Stimulated activated naive CD8-positive, alpha-beta T cell treated with anti-CD3 and anti-CD28 coated beads, Interleukin-15, Interleukin-2, amounts not matched to agents 100 ng/mL and 50 ng/mL, for 24 hours (primary cell): ENCODE results near the gene GNA12.
A peak's percentile ranks its signal among the peaks of the same experiment; 100 is the strongest.

ENCODE experiments used
- H3K27ac Mint-ChIP-seq: one replicate; pipeline ENCODE4 v1.8.0; 2021; ENCODE audit warnings: mild to moderate bottlenecking, mixed read lengths
- H3K27me3 Mint-ChIP-seq: one replicate; pipeline ENCODE4 v1.8.0; 2021; ENCODE audit warnings: mixed read lengths
- H3K36me3 Mint-ChIP-seq: one replicate; pipeline ENCODE4 v1.8.0; 2021; ENCODE audit warnings: low read depth, mixed read lengths
- H3K4me1 Mint-ChIP-seq: one replicate; pipeline ENCODE4 v1.8.0; 2021; ENCODE audit warnings: low read depth, mixed read lengths
- H3K4me3 Mint-ChIP-seq: one replicate; pipeline ENCODE4 v1.8.0; 2021; ENCODE audit warnings: mild to moderate bottlenecking, mixed read lengths
- H3K9me3 Mint-ChIP-seq: one replicate; pipeline ENCODE4 v1.8.0; 2021; ENCODE audit warnings: mixed read lengths

The GNA12 gene

DNA sequence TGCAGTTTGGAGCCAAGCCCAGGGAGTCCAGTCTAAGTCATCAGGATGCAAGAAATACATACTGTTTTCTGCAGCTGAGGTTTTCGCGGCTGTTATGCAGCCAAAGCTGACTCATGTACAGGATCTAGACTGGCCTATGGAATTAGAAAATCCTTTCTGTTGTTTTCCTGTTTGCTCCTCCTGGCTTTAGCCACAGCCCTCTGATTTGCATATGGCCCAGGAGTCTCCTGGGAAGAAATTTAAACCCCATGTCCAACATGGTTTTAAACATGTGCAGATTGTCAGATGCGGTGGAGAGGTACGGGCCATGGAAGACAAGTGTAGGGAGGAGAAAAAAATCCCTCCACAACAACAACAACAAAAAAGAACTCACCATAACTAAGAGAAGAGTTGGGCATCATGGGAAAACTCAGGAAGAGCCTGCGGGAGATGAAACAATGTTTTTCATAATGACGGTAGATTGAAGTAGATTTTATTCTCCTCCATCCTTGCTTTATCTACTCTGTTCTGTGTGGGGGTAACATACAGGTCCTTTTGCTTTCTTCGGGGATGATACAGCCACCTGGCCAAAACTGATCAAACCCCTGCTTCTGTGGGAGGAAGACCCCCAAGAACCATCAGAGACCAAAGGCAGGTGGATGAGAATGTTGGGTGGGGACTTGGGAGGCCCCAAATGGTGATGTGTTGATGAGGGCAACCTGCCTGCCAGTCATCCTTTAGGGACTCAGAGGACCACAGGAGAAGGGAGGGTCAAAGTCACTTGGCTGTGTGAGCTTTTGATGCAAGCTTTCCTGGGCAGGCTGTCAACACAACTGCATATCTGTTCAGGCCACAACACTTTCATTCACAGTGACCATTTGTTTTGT lies 29.8 kb upstream of the GNA12 start:
- Mint-ChIP-seq H3K9me3 (no peaks in the 10 kb centered on the region), H3K27me3 (no peaks in the 10 kb centered on the region), H3K4me1 (peaks cover 32% of the 10 kb centered on the region), H3K36me3 (no peaks in the 10 kb centered on the region), H3K27ac (peak overlapping the region; percentile 86), H3K4me3 (no peak overlapping the region)

DNA sequence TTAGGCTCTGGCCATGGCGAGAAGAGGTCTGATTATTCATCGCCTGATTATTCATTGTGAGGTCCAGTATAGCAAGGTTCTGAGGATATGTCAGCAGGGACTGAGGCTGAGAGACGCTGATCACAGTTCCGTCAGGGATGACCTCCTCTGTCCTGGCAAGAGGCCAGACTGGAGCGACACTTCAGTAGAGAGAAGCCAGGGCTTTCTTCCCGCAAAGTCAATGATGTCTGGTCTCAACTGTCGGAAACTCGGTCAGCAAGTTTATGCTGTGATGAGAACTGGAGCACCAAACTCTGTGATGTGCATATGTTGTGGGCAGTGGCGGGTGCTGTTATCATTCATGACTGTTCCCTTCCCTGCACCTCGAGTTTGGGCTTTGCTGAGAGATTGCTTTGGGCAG lies 29.0 kb upstream of the GNA12 start:
- H3K27ac Mint-ChIP-seq, result no peak overlapping the region
- H3K27me3 Mint-ChIP-seq, result no peaks in the 10 kb centered on the region
- H3K4me3 Mint-ChIP-seq, result no peak overlapping the region
- peaks cover 27% of the 10 kb centered on the region for H3K4me1 Mint-ChIP-seq
- no peaks in the 10 kb centered on the region for H3K9me3 Mint-ChIP-seq
- H3K36me3 Mint-ChIP-seq, result no peaks in the 10 kb centered on the region

DNA sequence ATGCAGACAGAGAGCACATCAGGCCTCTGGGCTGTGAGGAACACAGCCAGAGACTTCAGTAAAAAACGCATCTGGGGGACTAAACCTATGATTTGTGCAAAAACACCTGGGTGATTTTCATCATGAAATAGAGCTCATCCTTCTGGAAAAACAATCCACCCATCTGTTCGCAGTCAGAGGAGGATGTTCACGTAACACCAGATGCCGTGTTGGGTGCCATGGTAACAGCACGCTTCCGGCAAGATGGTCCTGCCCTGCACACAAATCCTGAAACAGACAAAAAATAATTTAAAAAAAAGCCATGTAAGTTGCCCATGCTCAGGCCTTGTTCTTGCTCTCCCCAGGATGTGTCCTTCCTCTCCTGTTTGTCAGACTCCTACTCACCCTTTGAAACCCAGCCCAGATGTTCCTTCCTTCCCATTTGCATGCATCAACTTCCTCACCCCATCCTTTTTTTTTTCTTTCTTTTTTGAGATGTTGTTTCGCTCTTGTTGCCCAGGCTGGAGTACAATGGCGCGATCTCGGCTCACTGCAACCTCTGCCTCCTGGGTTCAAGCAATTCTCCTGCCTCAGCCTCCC lies 28.3 kb upstream of the GNA12 start:
- Mint-ChIP-seq H3K4me1 (peaks cover 25% of the 10 kb centered on the region), H3K27me3 (no peaks in the 10 kb centered on the region), H3K27ac (no peak overlapping the region), H3K36me3 (no peaks in the 10 kb centered on the region), H3K4me3 (no peak overlapping the region), H3K9me3 (no peaks in the 10 kb centered on the region)

DNA sequence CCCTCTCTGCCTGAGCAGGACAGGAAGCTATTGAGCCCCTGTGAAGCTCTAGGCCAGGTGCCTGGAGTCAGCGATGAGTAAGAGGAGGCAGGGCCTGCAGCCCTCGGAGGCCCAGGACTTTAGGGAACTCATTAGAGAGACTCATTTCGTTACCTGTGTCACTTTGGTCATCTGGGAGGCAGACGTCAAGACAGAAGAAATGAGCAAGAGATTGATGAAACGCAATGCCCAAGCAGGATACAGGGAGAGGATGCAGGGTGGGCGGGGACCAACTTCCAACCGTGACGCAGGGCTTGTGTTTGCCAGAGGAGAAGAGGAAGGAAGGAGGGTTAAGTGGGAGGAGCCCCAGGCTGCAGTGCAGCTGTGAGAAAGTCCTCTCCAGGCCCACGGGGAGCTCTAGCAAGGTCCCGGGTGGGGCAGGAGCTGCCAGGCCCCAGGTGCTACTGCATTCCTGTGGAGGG lies 26.4 kb upstream of the GNA12 start:
- H3K9me3 Mint-ChIP-seq, result no peaks in the 10 kb centered on the region
- no peaks in the 10 kb centered on the region for H3K36me3 Mint-ChIP-seq
- H3K27ac Mint-ChIP-seq, result peak overlapping the region; percentile 75
- no peaks in the 10 kb centered on the region for H3K27me3 Mint-ChIP-seq
- H3K4me3 Mint-ChIP-seq, result peak overlapping the region; percentile 27
- H3K4me1 Mint-ChIP-seq, result peaks cover 25% of the 10 kb centered on the region

DNA sequence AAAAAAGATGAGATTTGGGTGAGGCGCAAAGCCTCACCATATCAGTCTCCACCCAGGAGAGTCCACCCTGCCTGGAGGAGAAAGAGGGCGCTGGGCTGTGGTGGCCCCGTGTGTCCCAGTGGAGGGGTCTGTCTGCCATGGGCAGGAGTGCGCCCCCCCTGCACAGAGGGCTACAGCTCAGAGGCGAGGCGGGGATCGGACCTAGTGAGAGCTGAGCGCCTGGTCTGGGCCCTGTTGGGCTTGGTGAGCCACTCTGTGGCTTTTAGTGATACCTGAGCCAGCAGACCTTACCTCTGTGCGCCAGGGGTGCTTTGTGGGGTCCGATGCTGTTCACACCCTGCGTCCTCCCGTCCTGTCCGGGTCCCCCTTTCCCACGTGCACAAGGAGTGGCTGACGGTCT lies 25.9 kb upstream of the GNA12 start:
- Mint-ChIP-seq H3K36me3 (no peaks in the 10 kb centered on the region), H3K27me3 (no peaks in the 10 kb centered on the region), H3K27ac (peak overlapping the region; percentile 75), H3K9me3 (no peaks in the 10 kb centered on the region), H3K4me1 (peaks cover 26% of the 10 kb centered on the region), H3K4me3 (no peak overlapping the region)

DNA sequence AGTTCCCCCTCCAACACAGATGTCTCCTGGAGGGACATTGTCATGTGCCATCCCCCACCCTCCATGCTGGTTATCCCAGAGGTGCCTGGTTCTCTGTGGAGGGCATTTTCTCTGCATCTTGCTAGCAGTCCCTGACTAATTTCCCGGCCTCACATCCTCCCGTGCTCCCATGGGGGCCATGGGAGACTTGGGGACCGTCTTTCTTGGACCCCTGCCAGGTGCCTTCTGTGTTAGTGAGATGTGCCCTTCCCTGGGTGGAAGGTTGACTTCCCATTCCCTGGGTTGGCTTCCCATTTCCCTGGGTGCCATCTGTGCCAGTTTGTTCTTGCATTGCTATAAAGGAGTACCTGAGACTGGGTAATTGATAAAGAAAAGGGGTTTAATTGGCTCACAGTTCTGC lies 22.5 kb upstream of the GNA12 start:
- H3K4me3 Mint-ChIP-seq, result no peak overlapping the region
- no peak overlapping the region for H3K27ac Mint-ChIP-seq
- no peaks in the 10 kb centered on the region for H3K9me3 Mint-ChIP-seq
- no peaks in the 10 kb centered on the region for H3K27me3 Mint-ChIP-seq
- H3K36me3 Mint-ChIP-seq, result no peaks in the 10 kb centered on the region
- H3K4me1 Mint-ChIP-seq, result peaks cover 55% of the 10 kb centered on the region

DNA sequence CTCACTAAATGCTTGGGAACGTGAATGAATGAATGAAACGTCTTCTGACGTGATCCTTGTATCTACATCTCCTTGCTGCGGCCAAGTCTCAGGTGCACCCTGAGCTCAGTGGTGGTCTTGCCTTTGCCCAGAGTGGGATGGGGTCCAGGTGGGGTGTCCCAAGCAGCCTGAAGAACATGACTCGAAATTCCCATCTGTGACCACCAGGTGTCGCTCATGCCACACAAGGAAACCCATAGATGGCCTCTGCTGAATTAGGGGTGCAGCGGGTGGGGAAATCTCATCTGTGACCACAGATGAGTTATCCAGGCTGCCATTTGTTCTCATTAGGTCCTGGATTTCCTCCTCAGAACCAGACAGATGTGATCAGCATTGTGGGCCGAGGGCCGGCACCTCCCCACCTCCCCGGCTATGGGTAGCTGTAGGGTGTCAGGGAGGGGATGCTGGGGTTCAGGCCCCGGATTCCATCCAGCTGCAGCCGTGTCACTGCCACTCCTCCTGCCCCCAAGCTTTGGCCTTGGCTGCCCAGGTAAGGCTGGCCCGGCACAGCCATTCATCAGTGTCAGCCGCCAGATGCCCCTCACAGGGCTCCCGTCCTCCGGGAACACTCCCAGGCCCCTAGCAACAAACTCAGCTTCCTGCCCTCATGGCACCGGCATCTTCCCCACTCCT lies 21.0 kb upstream of the GNA12 start:
- Mint-ChIP-seq H3K36me3 (no peaks in the 10 kb centered on the region), H3K4me1 (peaks cover 44% of the 10 kb centered on the region), H3K27me3 (no peaks in the 10 kb centered on the region), H3K4me3 (peak overlapping the region; percentile 67), H3K27ac (peak overlapping the region; percentile 93), H3K9me3 (no peaks in the 10 kb centered on the region)

DNA sequence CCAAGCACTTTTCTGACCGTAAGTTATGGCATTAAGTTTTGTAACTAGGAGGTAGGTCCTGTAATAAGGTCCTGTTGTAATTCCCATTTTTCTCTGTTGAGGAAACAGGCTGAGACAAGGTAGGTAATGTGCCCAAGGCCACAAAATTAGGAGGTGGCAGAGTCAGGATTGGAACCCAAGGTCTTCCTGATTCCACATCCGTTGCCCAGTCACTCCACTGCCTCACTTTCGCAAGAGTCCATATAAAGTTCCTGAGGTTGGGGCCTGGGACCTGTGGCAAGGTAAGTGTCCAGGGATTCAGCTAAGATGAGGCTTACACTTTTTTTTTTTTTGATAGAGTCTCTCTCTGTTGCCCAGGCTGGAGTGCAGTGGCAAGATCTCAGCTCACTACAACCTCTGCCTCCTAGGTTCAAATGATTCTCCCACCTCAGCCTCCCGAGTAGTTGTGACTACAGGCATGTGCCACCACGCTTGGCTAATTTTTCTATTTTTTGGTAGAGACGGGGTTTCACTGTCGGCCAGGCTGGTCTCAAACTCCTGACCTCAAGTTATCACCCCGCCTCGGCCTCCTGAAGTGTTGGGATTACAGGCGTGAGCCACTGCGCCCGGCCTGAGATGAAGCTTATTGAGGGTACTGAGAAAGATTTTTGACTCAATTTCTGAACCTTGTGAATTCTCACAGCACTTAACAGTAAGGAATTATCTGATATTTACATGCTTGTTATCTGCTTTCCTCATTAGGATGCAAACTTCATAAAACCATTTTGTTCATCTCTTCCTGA lies 20.3 kb upstream of the GNA12 start:
- Mint-ChIP-seq H3K27ac (peak overlapping the region; percentile 93), H3K4me3 (peak overlapping the region; percentile 67), H3K4me1 (peaks cover 37% of the 10 kb centered on the region), H3K36me3 (no peaks in the 10 kb centered on the region), H3K9me3 (no peaks in the 10 kb centered on the region), H3K27me3 (no peaks in the 10 kb centered on the region)

DNA sequence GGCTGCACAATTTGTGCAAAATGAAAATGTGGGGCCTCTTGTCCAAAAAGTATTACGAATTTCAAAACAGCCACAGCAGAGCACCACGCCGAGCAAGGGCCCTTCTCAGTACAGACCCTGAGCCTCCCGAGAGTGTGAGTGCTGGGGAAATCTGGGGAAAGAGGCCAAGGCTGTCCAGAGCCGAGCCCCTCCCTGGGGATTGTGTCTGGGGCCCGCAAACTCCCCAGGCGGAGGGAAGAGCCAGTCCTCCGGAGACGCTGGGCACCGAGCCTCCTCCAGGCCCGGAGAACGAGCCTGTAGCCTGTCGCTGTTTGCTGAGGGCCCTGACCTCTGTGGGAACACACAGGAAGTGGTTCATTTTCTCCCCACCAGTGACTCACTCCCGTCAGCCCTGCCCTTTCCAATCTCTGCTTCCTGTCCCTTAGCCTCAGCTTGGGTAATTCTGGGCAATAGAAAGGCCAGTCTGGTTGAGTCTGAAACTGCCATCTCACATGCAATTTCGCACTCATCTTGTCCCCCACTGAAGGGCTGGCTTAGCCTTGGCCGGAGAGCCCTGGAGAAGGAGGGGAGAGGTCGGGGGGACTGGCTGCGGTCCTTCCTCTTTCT lies 19.5 kb upstream of the GNA12 start:
- Mint-ChIP-seq H3K4me3 (peak overlapping the region; percentile 54), H3K4me1 (peaks cover 30% of the 10 kb centered on the region), H3K36me3 (no peaks in the 10 kb centered on the region)

DNA sequence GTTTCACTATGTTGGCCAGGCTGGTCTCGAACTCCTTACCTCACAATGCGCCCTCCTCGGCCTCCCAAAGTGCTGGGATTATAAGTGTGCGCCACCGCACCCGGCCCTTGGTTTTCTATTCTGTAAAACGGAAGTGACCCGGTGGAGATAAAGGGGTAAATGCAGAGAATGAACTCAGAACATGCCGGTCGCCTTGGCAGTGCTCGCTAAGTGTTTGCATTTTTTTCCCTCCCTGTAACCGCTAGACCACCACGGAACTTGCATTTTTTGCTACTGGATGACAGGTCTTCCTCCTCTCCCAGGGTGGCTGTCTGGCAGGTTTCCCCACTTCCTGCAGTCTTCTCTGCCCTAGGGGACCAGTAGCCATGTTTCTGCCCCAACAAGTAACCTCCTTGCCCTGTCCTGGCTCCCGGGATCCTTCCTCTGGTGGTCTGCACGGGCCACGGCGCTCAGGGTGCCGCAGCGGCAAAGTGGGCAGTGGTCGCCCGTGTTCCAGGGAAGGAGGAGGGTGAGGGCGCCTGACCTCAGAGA lies 18.8 kb upstream of the GNA12 start:
- H3K4me3 Mint-ChIP-seq, result peak overlapping the region; percentile 54
- no peaks in the 10 kb centered on the region for H3K27me3 Mint-ChIP-seq
- H3K36me3 Mint-ChIP-seq, result no peaks in the 10 kb centered on the region
- H3K9me3 Mint-ChIP-seq, result no peaks in the 10 kb centered on the region
- peaks cover 30% of the 10 kb centered on the region for H3K4me1 Mint-ChIP-seq
- peak overlapping the region; percentile 93 for H3K27ac Mint-ChIP-seq

More for the DNA sequence above, 19.5 kb upstream of the GNA12 start:
- Mint-ChIP-seq H3K27me3 (no peaks in the 10 kb centered on the region), H3K27ac (peak overlapping the region; percentile 93), H3K9me3 (no peaks in the 10 kb centered on the region)

DNA sequence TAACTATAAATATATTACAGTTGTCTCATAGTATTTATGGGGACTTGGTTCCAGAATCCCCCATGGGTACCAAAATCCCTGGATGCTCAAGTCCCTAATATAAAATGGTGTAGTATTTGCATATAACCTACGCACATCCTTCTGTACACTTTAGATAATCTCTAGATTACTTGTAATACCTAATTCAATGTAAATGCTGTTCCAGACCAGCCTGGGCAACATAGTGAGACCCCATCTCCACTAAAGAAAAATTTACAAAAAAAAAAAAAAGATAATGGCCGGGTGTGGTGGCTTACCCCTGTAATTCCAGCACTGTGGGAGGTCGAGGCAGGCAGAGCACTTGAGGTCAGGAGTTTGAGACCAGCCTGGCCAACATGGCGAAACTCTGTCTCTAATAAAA lies 17.4 kb upstream of the GNA12 start:
- Mint-ChIP-seq H3K9me3 (no peaks in the 10 kb centered on the region), H3K27me3 (no peaks in the 10 kb centered on the region), H3K36me3 (no peaks in the 10 kb centered on the region), H3K4me1 (peaks cover 30% of the 10 kb centered on the region), H3K4me3 (no peak overlapping the region), H3K27ac (no peak overlapping the region)

DNA sequence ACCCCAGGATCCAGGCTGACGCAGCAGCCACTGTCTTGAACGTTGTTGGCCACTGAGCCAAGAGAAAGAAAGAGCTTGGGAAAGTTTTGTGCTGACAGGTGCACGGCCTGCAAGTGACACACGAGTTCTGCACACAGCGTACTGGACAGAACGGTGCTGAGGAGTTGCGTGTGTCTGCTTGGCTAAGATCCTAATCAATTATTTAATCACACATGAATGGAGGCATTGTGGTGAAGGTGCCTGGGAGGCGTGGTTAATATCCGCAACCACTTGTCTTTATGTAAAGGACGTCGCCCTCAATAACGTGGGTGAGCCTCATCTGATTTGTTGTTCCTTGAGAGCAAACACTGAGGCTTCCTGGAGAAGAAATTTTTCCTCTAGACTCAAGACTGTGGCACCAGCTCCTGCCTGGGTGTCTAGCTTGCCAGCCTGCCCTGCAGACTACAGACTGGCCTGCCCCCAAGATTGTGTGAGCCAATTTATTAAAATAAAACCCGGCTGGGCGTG lies 16.6 kb upstream of the GNA12 start:
- Mint-ChIP-seq H3K4me3 (no peak overlapping the region), H3K36me3 (no peaks in the 10 kb centered on the region), H3K4me1 (peaks cover 30% of the 10 kb centered on the region), H3K27me3 (no peaks in the 10 kb centered on the region), H3K27ac (no peak overlapping the region), H3K9me3 (no peaks in the 10 kb centered on the region)

DNA sequence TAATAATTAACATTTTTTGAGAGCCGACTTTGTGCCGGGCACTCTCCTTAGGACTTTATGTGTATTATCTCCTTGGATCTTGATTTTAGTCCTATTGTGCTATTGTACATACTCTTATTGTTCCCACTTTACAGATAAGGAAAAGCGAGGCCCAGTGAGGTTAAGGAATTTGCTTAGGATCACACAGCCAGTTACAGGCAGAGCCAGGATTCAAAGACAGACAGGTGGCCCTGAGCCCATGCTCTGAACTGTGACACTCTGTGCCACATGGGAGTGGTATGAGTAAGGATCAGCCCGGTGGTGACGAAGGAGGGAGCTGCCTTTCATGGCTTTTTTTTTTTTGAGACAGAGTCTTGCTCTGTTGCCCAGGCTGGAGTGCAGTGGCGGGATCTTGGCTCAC lies 15.8 kb upstream of the GNA12 start:
- H3K9me3 Mint-ChIP-seq, result no peaks in the 10 kb centered on the region
- H3K4me1 Mint-ChIP-seq, result peaks cover 28% of the 10 kb centered on the region
- no peaks in the 10 kb centered on the region for H3K36me3 Mint-ChIP-seq
- H3K27me3 Mint-ChIP-seq, result no peaks in the 10 kb centered on the region
- H3K27ac Mint-ChIP-seq, result no peak overlapping the region
- H3K4me3 Mint-ChIP-seq, result no peak overlapping the region

DNA sequence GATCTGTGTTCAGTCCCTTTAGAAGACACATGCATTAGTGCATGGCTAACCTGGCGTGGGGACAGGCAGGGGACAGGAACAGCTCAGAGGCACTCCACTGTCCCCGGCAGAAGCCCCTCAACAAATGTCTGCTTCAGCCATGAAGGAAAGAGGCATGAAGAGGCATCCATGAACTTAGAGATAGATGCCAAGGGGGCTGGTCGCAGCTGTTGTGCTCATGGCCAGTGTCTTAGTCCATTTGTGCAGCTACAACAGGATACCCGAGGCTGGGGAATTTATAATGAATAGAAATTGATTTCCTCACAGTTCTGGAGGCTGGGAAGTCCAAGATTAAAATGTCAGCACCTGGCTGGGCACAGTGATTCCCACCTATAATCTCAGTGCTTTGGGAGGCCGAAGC lies 14.5 kb upstream of the GNA12 start:
- H3K27ac Mint-ChIP-seq, result no peak overlapping the region
- H3K36me3 Mint-ChIP-seq, result no peaks in the 10 kb centered on the region
- no peak overlapping the region for H3K4me3 Mint-ChIP-seq
- no peaks in the 10 kb centered on the region for H3K9me3 Mint-ChIP-seq
- no peaks in the 10 kb centered on the region for H3K27me3 Mint-ChIP-seq
- peaks cover 15% of the 10 kb centered on the region for H3K4me1 Mint-ChIP-seq
